PC-3 (cell line): ENCODE data around the gene IGFBP1.

ENCODE experiments used
- CTCF ChIP-seq: fragments of 300-600 bp; sonication (generic); conservative IDR thresholded peaks from 2 replicates; pipeline ENCODE4 v1.5.1; 2017; ENCODE audit warnings: antibody characterized with exemption, low read depth, mild to moderate bottlenecking, low read length
- EZH2 ChIP-seq: fragments of 300-600 bp; sonication (generic); IDR thresholded peaks from one replicate; pipeline ENCODE4 v1.6.1; 2017; ENCODE audit warnings: antibody characterized with exemption, mild to moderate bottlenecking, low read length; ENCODE audit not compliant: unreplicated experiment

GRCh38 chr7:45920502-45921380, 32.5 kb downstream of the IGFBP1 start, which contains the start of gene IGFBP3:
- TF ChIP-seq CTCF (no peak), EZH2 (no peak)
